Hematopoietic multipotent progenitor cell treated with erythropoietin and hydrocortisone succinate and interleukin-3 and kit ligand, for 15 days (in vitro differentiated cells): ENCODE measurements around the gene C2CD2.

Source experiments
- DNase-seq: peaks from one replicate; pipeline ENCODE4 v3.0.0-alpha.2; 2015; ENCODE audit warnings: low spot score

C2CD2 gene

GRCh38 chr21:41914358-41914757 is 39.5 kb downstream of the C2CD2 start:
- DNase-seq: no peak

- no peak for DNase-seq
These were observed 40.6 kb downstream of the C2CD2 start for GRCh38 chr21:41913230-41913629.

GRCh38 chr21:41908829-41909228 is 45.0 kb downstream of the C2CD2 start:
- DNase-seq: no peak

GRCh38 chr21:41907496-41908258 is 46.1 kb downstream of the C2CD2 start:
- no peak for DNase-seq

- no peak for DNase-seq
These were observed 47.0 kb downstream of the C2CD2 start for GRCh38 chr21:41906770-41907169.

- no peak for DNase-seq
These were observed 50.1 kb downstream of the C2CD2 start for GRCh38 chr21:41903559-41904351.

GRCh38 chr21:41902946-41903345 is 50.9 kb downstream of the C2CD2 start:
- no peak for DNase-seq

- no peak for DNase-seq
These were observed 52.0 kb downstream of the C2CD2 start for GRCh38 chr21:41901782-41902181.

GRCh38 chr21:41901099-41901498 is 52.7 kb downstream of the C2CD2 start:
- DNase-seq: no peak

GRCh38 chr21:41900401-41900800 is 53.4 kb downstream of the C2CD2 start:
- no peak for DNase-seq

GRCh38 chr21:41899426-41900202 is 54.2 kb downstream of the C2CD2 start:
- no peak for DNase-seq

GRCh38 chr21:41898998-41899397 is 54.8 kb downstream of the C2CD2 start:
- no peak for DNase-seq

- no peak for DNase-seq
These were observed 56.1 kb downstream of the C2CD2 start for GRCh38 chr21:41897700-41898099.

- DNase-seq: no peak
These were observed 56.7 kb downstream of the C2CD2 start for GRCh38 chr21:41897047-41897669.

GRCh38 chr21:41895643-41896493 is 58.0 kb downstream of the C2CD2 start:
- DNase-seq: no peak

GRCh38 chr21:41894922-41895557 is 58.8 kb downstream of the C2CD2 start:
- DNase-seq: no peak

GRCh38 chr21:41894511-41894910 is 59.3 kb downstream of the C2CD2 start:
- DNase-seq: no peak

- no peak for DNase-seq
These were observed 61.1 kb downstream of the C2CD2 start for GRCh38 chr21:41892726-41893125.

GRCh38 chr21:41891132-41891531 is 62.7 kb downstream of the C2CD2 start:
- DNase-seq: no peak

GRCh38 chr21:41890355-41890754 is 63.5 kb downstream of the C2CD2 start:
- DNase-seq: no peak
